Kidney (tissue), 14 donors: ENCODE data around the gene IAPP. TPM values are rescaled to one million over a fixed set of nuclear protein-coding genes. Genes with fewer than 3 reads are reported as not detected.
"Not testable (repeated sequence)": the region's sequence is repeated elsewhere in the genome, so short reads cannot be mapped to it uniquely, and the experiment has no call there.

Source experiments
- DNase-seq, 5 donors: peaks; one replicate each; pipeline ENCODE4 v3.0.0-alpha.2; 2013 to 2020
- FAIRE-seq: peaks from 2 replicates; lab custom pipeline; 2012; peaks lifted over from hg19 to GRCh38; lab: Jason Lieb, UNC
- H3K27ac ChIP-seq, 2 donors: one replicate each; pipeline ENCODE4 v1.7.0; 2013; ENCODE audit warnings: low read depth in 2 of 2, low read length in 2 of 2, inconsistent platforms in 1 of 2
- H3K27me3 ChIP-seq: one replicate; pipeline ENCODE4 v1.7.1; 2013; ENCODE audit warnings: low read length, inconsistent platforms; ENCODE audit not compliant: control insufficient read depth, insufficient read depth
- H3K36me3 ChIP-seq, 3 donors: one replicate each; pipeline versions ENCODE4 v1.7.0 to v1.7.1; 2013; ENCODE audit warnings: low read length in 3 of 3, control low read depth in 1 of 3, inconsistent platforms in 1 of 3; ENCODE audit not compliant: insufficient read depth in 3 of 3, control insufficient read depth in 2 of 3
- H3K4me1 ChIP-seq, 3 donors: one replicate each; pipeline versions ENCODE4 v1.7.0 to v1.7.1; 2013; ENCODE audit warnings: low read length in 3 of 3, inconsistent platforms in 1 of 3, low read depth in 1 of 3; ENCODE audit not compliant: control insufficient read depth in 2 of 3, insufficient read depth in 2 of 3
- H3K4me3 ChIP-seq, 3 donors: one replicate each; pipeline versions ENCODE4 v1.7.0 to v1.8.1; 2013; ENCODE audit warnings: low read length in 3 of 3, control low read depth in 1 of 3, inconsistent platforms in 1 of 3
- H3K9ac ChIP-seq, 3 donors: one replicate each; pipeline versions ENCODE4 v1.7.0 to v1.7.1; 2013; ENCODE audit warnings: low read length in 3 of 3, control low read depth in 1 of 3, inconsistent platforms in 1 of 3
- H3K9me3 ChIP-seq, 3 donors: one replicate each; pipeline versions ENCODE4 v1.7.0 to v1.7.1; 2013; ENCODE audit warnings: low read length in 3 of 3, control low read depth in 1 of 3, inconsistent platforms in 1 of 3; ENCODE audit not compliant: control insufficient read depth in 2 of 3, insufficient read depth in 1 of 3
- intact Hi-C: fragments of 100-400 bp; cut with DNase I; formaldehyde crosslinking; loops from one replicate; pipeline ENCODE4 v1.11.1; 2022
- polyA plus RNA-seq: library from polyadenylated mRNA; stranded (reverse); fragments of 350-450 nt; fragmentation: Illumina TruSeq; extraction: RNeasy Lipid Tissue Mini Kit (QIAGEN cat#74804); gene quantifications from one replicate; pipeline ENCODE4 v1.2.3, GENCODE V29; 2014; ENCODE audit warnings: low read depth, low replicate concordance; ENCODE audit not compliant: insufficient read depth
- total RNA-seq: library from RNA; stranded (reverse); fragmentation: NEBNext Ultra II Directional; extraction: Animal tissue kit (Norgen Biotek cat#: 25700); gene quantifications from one replicate; pipeline ENCODE4 v1.2.1, GENCODE V29; 2021
- TF ChIP-seq, protein P1 (sequence below): IDR thresholded peaks from 3 replicates; pipeline ENCODE4 v1.5.1; 2012; ENCODE audit warnings: mild to moderate bottlenecking, moderate library complexity, borderline replicate concordance; ENCODE audit not compliant: insufficient read depth; ENCODE audit errors: extremely low read depth
- donor health status: control.
- donor health status: control.
- donor health status: control.
- donor health status: control.
- donor health status: control.
- donor health status: DM: yes; HTN: yes; CAD: no.
- donor health status: Normal renal cell carcinoma (clear cell type).

IAPP gene
- total and polyA plus RNA-seq, 2 donors from 2014 or later: not detected

DNA sequence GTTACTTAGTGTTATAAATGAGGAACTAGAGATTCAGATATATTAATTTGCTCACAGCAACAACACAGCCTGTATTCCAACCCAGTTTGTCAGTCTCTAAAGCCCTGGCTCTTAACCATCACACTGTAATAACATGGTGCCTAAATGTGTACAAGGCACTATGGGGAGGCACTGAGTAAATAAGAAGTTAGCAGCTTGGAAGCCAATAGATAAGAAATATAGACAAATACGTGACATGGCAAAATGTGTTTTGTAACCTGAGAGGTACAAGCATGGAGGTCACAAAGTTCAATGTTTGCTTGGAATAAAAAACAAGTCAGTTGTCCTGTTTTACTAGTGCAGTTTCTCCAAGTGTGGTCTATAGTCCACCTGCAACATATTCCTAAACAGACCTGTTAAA, 21.7 kb upstream of the IAPP start:
- FAIRE-seq (no peak), DNase-seq (no peak)
- no peaks in the 10 kb centered on the region for H3K27me3 ChIP-seq
- TF ChIP-seq, protein P1, sequence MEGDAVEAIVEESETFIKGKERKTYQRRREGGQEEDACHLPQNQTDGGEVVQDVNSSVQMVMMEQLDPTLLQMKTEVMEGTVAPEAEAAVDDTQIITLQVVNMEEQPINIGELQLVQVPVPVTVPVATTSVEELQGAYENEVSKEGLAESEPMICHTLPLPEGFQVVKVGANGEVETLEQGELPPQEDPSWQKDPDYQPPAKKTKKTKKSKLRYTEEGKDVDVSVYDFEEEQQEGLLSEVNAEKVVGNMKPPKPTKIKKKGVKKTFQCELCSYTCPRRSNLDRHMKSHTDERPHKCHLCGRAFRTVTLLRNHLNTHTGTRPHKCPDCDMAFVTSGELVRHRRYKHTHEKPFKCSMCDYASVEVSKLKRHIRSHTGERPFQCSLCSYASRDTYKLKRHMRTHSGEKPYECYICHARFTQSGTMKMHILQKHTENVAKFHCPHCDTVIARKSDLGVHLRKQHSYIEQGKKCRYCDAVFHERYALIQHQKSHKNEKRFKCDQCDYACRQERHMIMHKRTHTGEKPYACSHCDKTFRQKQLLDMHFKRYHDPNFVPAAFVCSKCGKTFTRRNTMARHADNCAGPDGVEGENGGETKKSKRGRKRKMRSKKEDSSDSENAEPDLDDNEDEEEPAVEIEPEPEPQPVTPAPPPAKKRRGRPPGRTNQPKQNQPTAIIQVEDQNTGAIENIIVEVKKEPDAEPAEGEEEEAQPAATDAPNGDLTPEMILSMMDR: no peak
- intact Hi-C loops: no loop called here
- H3K9me3 ChIP-seq: no peaks in the 10 kb centered on the region
- H3K9ac ChIP-seq: no peak overlapping the region
- H3K4me1 ChIP-seq: no peaks in the 10 kb centered on the region
- no peak overlapping the region for H3K27ac ChIP-seq
- H3K36me3 ChIP-seq: no peaks in the 10 kb centered on the region
- no peak overlapping the region for H3K4me3 ChIP-seq

DNA sequence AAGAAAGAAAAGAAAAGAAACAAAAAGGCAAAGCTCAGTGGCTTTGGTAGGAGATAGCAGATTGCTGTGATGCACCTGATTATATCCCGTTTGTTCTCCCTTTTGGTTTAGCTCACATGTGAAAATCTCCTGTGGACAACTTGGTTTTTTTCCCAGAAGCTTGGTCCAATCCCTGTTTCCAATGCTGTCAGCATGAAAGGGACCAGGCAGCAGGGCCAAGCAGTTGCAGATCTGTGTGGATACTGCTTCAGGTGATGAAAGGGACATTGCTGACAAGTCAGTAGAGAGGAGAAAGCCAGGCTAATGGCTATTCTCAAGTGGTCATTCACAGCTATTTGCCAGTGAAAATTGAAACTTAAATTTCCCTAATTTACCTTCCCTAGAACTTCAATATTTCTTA, 19.2 kb upstream of the IAPP start:
- H3K36me3 ChIP-seq: no peaks in the 10 kb centered on the region
- no peaks in the 10 kb centered on the region for H3K27me3 ChIP-seq
- TF ChIP-seq, protein P1: no peak
- H3K4me3 ChIP-seq: no peak overlapping the region
- no peak overlapping the region for H3K9ac ChIP-seq
- FAIRE-seq: no peak
- no peak overlapping the region for H3K27ac ChIP-seq
- H3K9me3 ChIP-seq: no peaks in the 10 kb centered on the region
- no peak for DNase-seq
- intact Hi-C loops: no loop called here
- H3K4me1 ChIP-seq: no peaks in the 10 kb centered on the region

DNA sequence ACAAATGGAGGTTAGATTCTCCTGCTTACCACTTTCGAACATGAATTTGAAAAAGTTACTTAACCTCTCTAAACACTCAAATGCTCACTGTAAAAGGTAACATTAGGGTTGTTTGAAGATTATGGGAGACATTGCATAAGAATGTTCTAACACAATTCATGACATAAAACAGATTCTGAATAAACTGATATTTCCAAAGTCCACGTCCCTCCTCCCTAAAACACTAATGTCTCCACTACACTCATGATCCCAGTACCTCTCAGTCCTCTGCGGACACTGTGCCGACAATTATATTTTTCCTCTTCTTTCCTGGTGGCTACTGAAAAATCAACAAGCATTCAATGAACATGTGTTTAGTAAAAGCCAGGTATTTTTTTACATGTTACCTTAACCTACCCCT, 18.8 kb upstream of the IAPP start:
- no peaks in the 10 kb centered on the region for H3K4me1 ChIP-seq
- TF ChIP-seq, protein P1: no peak
- no peak for FAIRE-seq
- H3K27me3 ChIP-seq: no peaks in the 10 kb centered on the region
- DNase-seq: no peak
- no peaks in the 10 kb centered on the region for H3K9me3 ChIP-seq
- no peak overlapping the region for H3K4me3 ChIP-seq
- H3K36me3 ChIP-seq: no peaks in the 10 kb centered on the region
- no peak overlapping the region for H3K27ac ChIP-seq
- intact Hi-C loops: no loop called here
- no peak overlapping the region for H3K9ac ChIP-seq

DNA sequence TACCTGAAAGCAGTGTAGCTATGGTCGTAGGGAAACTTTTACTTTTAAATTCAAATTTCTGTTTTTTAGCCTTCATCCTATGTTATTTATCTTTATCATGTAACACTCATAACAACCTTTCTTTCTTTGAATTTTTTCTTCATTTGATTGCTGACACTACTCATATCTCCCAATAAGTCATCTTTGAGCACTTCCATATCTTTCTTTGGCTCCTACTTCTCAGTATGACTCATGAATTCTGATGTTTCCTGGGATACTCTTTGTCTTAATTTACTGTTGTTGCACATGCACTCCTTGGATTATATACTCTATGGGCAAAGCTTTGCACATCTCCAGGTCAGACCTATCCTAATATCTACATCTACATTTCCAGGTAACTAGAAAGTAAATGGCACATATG, 18.1 kb upstream of the IAPP start:
- Histone ChIP-seq H3K4me1 (no peaks in the 10 kb centered on the region), H3K36me3 (no peaks in the 10 kb centered on the region)

DNA sequence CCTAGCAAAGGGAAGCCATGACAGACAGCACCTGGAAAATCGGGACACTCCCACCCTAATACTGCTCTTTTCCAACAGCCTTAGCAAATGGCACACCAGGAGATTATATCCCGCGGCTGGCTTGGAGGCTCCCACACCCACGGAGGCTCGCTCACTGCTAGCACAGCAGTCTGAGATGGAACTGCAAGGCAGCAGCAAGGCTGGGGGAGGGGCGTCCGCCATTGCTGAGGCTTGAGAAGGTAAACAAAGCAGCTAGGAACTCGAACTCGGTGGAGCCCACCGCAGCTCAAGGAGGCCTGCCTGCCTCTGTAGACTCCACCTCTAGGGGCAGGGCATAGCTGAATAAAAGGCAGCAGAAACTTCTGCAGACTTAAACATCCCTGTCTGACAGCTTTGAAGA, 12.1 kb upstream of the IAPP start:
- H3K27ac ChIP-seq, H3K36me3 ChIP-seq, H3K9ac ChIP-seq, H3K4me3 ChIP-seq, H3K27me3 ChIP-seq, H3K9me3 ChIP-seq, FAIRE-seq, H3K4me1 ChIP-seq, intact Hi-C loops: not testable (repeated sequence)
- DNase-seq: peak in 1 of 5 donors; percentile 46

More for the DNA sequence above, 18.1 kb upstream of the IAPP start:
- Histone ChIP-seq H3K27ac (no peak overlapping the region), H3K9me3 (no peaks in the 10 kb centered on the region), H3K9ac (no peak overlapping the region), H3K4me3 (no peak overlapping the region), H3K27me3 (no peaks in the 10 kb centered on the region)
- DNase-seq: no peak
- TF ChIP-seq, protein P1: no peak
- intact Hi-C loops: no loop called here
- no peak for FAIRE-seq
